Measurements from ENCODE around the gene TMEM272. TPM values are rescaled to one million over a fixed set of nuclear protein-coding genes. Genes with fewer than 3 reads are reported as not detected.

TMEM272 gene
- total and polyA plus RNA-seq, 12 donors: 0.09 to 2.7 (median 0.56) TPM

DNA sequence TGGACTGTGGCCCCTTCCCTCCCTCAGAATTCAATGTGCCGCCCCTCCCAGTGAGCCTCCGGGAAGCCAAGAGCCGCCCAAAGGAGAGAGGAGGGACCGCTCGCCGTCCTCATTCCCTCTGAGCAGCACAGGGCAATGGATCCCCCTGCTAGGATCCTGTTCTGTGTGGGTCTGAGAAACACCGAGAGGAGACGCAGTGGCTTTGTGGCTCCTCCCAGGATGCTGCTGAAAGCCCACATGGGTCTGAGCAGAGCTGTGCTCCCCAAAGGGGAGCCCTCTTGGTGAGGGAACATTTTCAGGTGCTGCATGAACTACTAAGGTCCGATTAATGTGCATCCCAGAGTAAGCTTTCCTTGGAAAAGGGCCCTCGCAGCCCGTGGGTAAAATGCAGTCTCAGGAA is 71.5 kb downstream of the TMEM272 start:
- intact Hi-C loops (cut with DNase I): no loop called here
- DNase-seq (no peak), ATAC-seq (no peak)
- Histone ChIP-seq H3K27me3 (no peaks in the 10 kb centered on the region), H3K4me3 (no peak overlapping the region), H3K4me1 (peaks cover 9 to 27% (median 20%) of the 10 kb centered on the region in 9 donors), H3K9me3 (no peaks in the 10 kb centered on the region), H3K36me3 (peaks cover 0 to 24% (median 0%) of the 10 kb centered on the region in 9 donors), H3K27ac (no peak overlapping the region)
- 89% methylated on average over 11 of the region's 11 CpGs for WGBS, 2 donors
- TF ChIP-seq, protein P1, sequence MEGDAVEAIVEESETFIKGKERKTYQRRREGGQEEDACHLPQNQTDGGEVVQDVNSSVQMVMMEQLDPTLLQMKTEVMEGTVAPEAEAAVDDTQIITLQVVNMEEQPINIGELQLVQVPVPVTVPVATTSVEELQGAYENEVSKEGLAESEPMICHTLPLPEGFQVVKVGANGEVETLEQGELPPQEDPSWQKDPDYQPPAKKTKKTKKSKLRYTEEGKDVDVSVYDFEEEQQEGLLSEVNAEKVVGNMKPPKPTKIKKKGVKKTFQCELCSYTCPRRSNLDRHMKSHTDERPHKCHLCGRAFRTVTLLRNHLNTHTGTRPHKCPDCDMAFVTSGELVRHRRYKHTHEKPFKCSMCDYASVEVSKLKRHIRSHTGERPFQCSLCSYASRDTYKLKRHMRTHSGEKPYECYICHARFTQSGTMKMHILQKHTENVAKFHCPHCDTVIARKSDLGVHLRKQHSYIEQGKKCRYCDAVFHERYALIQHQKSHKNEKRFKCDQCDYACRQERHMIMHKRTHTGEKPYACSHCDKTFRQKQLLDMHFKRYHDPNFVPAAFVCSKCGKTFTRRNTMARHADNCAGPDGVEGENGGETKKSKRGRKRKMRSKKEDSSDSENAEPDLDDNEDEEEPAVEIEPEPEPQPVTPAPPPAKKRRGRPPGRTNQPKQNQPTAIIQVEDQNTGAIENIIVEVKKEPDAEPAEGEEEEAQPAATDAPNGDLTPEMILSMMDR (IDR thresholded peaks at IDR 0.05): no peak

DNA sequence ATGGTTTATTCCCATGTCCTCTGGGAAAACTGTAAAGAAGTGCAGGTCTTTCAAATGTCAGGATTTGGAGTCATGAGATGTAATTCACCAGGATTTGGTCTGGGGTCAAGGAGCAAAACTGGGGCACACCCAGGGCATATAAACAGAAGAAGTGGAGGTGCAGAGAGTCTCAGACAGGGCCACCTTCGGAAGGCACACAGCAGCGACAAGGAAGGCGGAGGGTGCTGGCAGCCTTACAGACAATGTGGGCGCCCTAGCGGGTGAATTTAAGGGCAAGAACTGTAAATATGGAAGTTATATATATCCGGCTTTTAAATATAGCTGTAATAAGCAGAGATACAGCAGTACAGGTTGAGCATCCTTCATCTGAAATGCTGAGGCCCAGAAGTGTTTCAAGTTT is 72.2 kb downstream of the TMEM272 start:
- WGBS, 2 donors: 95 to 97% methylated on average over 6 of the region's 6 CpGs
- DNase-seq (no peak), ATAC-seq (no peak)
- TF ChIP-seq, protein P1 (IDR thresholded peaks at IDR 0.05): no peak
- intact Hi-C loops (cut with DNase I): no loop called here
- Histone ChIP-seq H3K4me1 (peaks cover 9 to 34% (median 24%) of the 10 kb centered on the region in 9 donors), H3K9me3 (no peaks in the 10 kb centered on the region), H3K36me3 (peaks cover 0 to 20% (median 0%) of the 10 kb centered on the region in 9 donors), H3K27me3 (no peaks in the 10 kb centered on the region), H3K27ac (no peak overlapping the region), H3K4me3 (no peak overlapping the region)

DNA sequence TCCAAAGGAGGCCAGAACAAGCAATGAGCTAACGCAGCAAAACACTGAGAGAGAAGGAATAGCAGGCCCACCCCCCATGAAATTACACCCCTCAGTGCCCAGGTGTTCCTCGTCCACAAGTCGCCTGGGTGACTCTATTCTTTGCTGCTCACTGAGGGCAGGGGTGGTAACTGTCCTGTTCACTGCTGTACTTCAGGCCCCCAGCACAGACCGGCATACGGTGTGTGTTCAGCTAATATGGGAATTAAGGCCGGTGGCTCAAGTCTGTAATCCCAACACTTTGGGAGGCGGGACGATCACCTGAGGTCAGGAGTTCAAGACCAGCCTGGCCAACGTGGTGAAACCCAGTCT is 72.9 kb downstream of the TMEM272 start:
- Histone ChIP-seq H3K4me3 (no peak overlapping the region), H3K27me3 (no peaks in the 10 kb centered on the region), H3K36me3 (peaks cover 0 to 19% (median 0%) of the 10 kb centered on the region in 9 donors), H3K27ac (no peak overlapping the region), H3K9me3 (no peaks in the 10 kb centered on the region), H3K4me1 (peaks cover 9 to 34% (median 24%) of the 10 kb centered on the region in 9 donors)
- ATAC-seq (peak in 2 of 8 donors; percentile 4 to 10), DNase-seq (no peak)
- intact Hi-C loops (cut with DNase I): no loop called here
- TF ChIP-seq, protein P1 (IDR thresholded peaks at IDR 0.05): no peak
- 89 to 90% methylated on average over 9 of the region's 9 CpGs for WGBS, 2 donors

DNA sequence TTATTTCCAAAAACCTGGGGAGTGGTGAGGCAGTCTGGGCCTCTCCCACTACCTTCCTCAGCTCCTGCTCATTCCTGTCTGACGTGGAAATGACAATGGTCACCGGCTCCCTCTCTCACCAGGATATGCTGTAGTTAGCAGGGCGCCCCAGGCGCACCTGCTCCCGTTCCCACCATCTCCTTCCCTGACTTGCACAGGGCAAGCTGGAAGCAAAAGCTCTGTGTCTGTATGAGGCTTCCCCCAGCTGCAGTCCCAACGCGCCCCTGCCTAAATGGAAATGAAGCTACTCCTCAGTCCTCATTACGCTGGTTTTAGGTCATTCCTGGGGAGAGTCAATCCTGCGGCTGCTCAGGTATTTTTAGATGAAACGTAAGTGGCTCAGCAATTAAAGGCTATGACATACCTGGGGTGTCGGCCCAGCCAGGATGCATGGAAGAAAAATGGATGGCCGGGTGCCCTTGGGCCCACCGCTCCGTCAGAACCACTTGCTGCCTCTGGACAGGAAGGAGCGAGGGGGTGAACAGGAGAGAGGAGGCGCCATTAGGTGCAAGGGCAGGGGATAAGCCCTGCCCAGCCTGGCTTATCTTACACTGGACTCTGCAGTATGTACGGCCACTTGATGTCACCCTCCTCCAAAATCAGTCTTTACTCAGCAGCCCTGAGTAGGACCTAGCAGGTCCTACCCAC is 73.4 kb downstream of the TMEM272 start:
- peak overlapping the region in 1 of 10 donors; percentile 17 for H3K27ac ChIP-seq
- DNase-seq: no peak
- 82 to 86% methylated on average over 17 of the region's 17 CpGs for WGBS, 2 donors

More for the DNA sequence above, 73.4 kb downstream of the TMEM272 start:
- Histone ChIP-seq H3K4me1 (peaks cover 9 to 34% (median 24%) of the 10 kb centered on the region in 9 donors), H3K4me3 (no peak overlapping the region), H3K27me3 (no peaks in the 10 kb centered on the region), H3K36me3 (peaks cover 0 to 23% (median 0%) of the 10 kb centered on the region in 9 donors), H3K9me3 (no peaks in the 10 kb centered on the region)
- TF ChIP-seq, protein P1 (IDR thresholded peaks at IDR 0.05): peak in 2 of 9 donors; percentile 16 to 17
- intact Hi-C loops (cut with DNase I): no loop called here
- peak in 5 of 8 donors; percentile 30 to 50 (median 43) for ATAC-seq
